Measurements from ENCODE around the gene PDSS2. TPM values are rescaled to one million over a fixed set of nuclear protein-coding genes. Genes with fewer than 3 reads are reported as not detected.
A peak's percentile ranks its signal among the peaks of the same experiment; 100 is the strongest.

Gene PDSS2
- total and polyA plus RNA-seq, 9 donors, result 6.6 to 10.2 (median 7.3) TPM

- DNase-seq, result no peak
- no CpG with 5 or more reads among the region's 7 CpGs for WGBS (ENCODE audit: insufficient coverage)
- H3K4me3 ChIP-seq (ENCODE audit: low read length), result no peak overlapping the region
These were observed 342.4 kb downstream of the PDSS2 start for GRCh38 chr6:107116931-107117330.

GRCh38 chr6:107116328-107116892 is 343.0 kb downstream of the PDSS2 start:
- WGBS (ENCODE audit: insufficient coverage), result 0% methylated on average over 6 of the region's 15 CpGs

More at GRCh38 chr6:107116931-107117330, 342.4 kb downstream of the PDSS2 start:
- no peaks in the 10 kb centered on the region for H3K9me3 ChIP-seq (replicated peaks; ENCODE audit: control insufficient read depth, low read depth, low read length)
- H3K4me1 ChIP-seq (ENCODE audit: control insufficient read depth, insufficient read depth, low read length), result peaks cover 17% of the 10 kb centered on the region
- no peak overlapping the region for H3K27ac ChIP-seq (ENCODE audit: low read length)
- no peaks in the 10 kb centered on the region for H3K36me3 ChIP-seq (ENCODE audit: control insufficient read depth, insufficient read depth, low read length)
- peaks cover 6% of the 10 kb centered on the region for H3K27me3 ChIP-seq (ENCODE audit: control insufficient read depth, insufficient read depth, low read length)

GRCh38 chr6:107115695-107116327 is 343.6 kb downstream of the PDSS2 start:
- 0% methylated on average over 34 of the region's 45 CpGs for WGBS (ENCODE audit: insufficient coverage)
- Histone ChIP-seq H3K4me1 (ENCODE audit: control insufficient read depth, insufficient read depth, low read length) (peaks cover 17% of the 10 kb centered on the region), H3K27ac (ENCODE audit: low read length) (peak overlapping the region; percentile 84), H3K4me3 (ENCODE audit: low read length) (peak overlapping the region; percentile 63), H3K9me3 (replicated peaks; ENCODE audit: control insufficient read depth, low read depth, low read length) (no peaks in the 10 kb centered on the region), H3K36me3 (ENCODE audit: control insufficient read depth, insufficient read depth, low read length) (no peaks in the 10 kb centered on the region), H3K27me3 (ENCODE audit: control insufficient read depth, insufficient read depth, low read length) (peaks cover 6% of the 10 kb centered on the region)
- DNase-seq, result peak; percentile 58

More at GRCh38 chr6:107116328-107116892, 343.0 kb downstream of the PDSS2 start:
- Histone ChIP-seq H3K4me1 (ENCODE audit: control insufficient read depth, insufficient read depth, low read length) (peaks cover 17% of the 10 kb centered on the region), H3K9me3 (replicated peaks; ENCODE audit: control insufficient read depth, low read depth, low read length) (no peaks in the 10 kb centered on the region), H3K27me3 (ENCODE audit: control insufficient read depth, insufficient read depth, low read length) (peaks cover 6% of the 10 kb centered on the region), H3K4me3 (ENCODE audit: low read length) (peak overlapping the region; percentile 63), H3K36me3 (ENCODE audit: control insufficient read depth, insufficient read depth, low read length) (no peaks in the 10 kb centered on the region), H3K27ac (ENCODE audit: low read length) (peak overlapping the region; percentile 84)
- DNase-seq, result peak; percentile 32

- Histone ChIP-seq H3K36me3 (ENCODE audit: control insufficient read depth, insufficient read depth, low read length) (no peaks in the 10 kb centered on the region), H3K27me3 (ENCODE audit: control insufficient read depth, insufficient read depth, low read length) (peaks cover 6% of the 10 kb centered on the region), H3K4me3 (ENCODE audit: low read length) (peak within 1 kb of the TSS; percentile 63), H3K27ac (ENCODE audit: low read length) (peak within 1 kb of the TSS; percentile 84), H3K4me1 (ENCODE audit: control insufficient read depth, insufficient read depth, low read length) (peaks cover 17% of the 10 kb centered on the region), H3K9me3 (replicated peaks; ENCODE audit: control insufficient read depth, low read depth, low read length) (no peaks in the 10 kb centered on the region)
- WGBS (ENCODE audit: insufficient coverage), result 0% methylated on average over 70 of the region's 109 CpGs
- DNase-seq, result peak; percentile 64
These were observed 344.3 kb downstream of the PDSS2 start, which contains the start of gene BEND3 for GRCh38 chr6:107114926-107115694. TSS of gene BEND3 (minus strand) at chr6:107115515. CDS start at chr6:107099285, 16,230 bp downstream.

- Histone ChIP-seq H3K4me3 (ENCODE audit: low read length) (peak overlapping the region; percentile 43), H3K27ac (ENCODE audit: low read length) (no peak overlapping the region), H3K36me3 (ENCODE audit: control insufficient read depth, insufficient read depth, low read length) (no peaks in the 10 kb centered on the region), H3K27me3 (ENCODE audit: control insufficient read depth, insufficient read depth, low read length) (peaks cover 6% of the 10 kb centered on the region), H3K9me3 (replicated peaks; ENCODE audit: control insufficient read depth, low read depth, low read length) (no peaks in the 10 kb centered on the region), H3K4me1 (ENCODE audit: control insufficient read depth, insufficient read depth, low read length) (peaks cover 17% of the 10 kb centered on the region)
- under 1% methylated on average over 114 of the region's 116 CpGs for WGBS (ENCODE audit: insufficient coverage)
- DNase-seq, result peak; percentile 93
These were observed 345.0 kb downstream of the PDSS2 start for GRCh38 chr6:107114213-107114925.

- peak; percentile 16 for DNase-seq
- no peaks in the 10 kb centered on the region for H3K36me3 ChIP-seq (ENCODE audit: control insufficient read depth, insufficient read depth, low read length)
- H3K27ac ChIP-seq (ENCODE audit: low read length), result no peak overlapping the region
- H3K9me3 ChIP-seq (replicated peaks; ENCODE audit: control insufficient read depth, low read depth, low read length), result no peaks in the 10 kb centered on the region
- H3K4me3 ChIP-seq (ENCODE audit: low read length), result no peak overlapping the region
- peaks cover 8% of the 10 kb centered on the region for H3K4me1 ChIP-seq (ENCODE audit: control insufficient read depth, insufficient read depth, low read length)
- WGBS (ENCODE audit: insufficient coverage), result 60% methylated on average over 1 of the region's 1 CpG
- no peaks in the 10 kb centered on the region for H3K27me3 ChIP-seq (ENCODE audit: control insufficient read depth, insufficient read depth, low read length)
These were observed 349.2 kb downstream of the PDSS2 start for GRCh38 chr6:107110200-107110599.

GRCh38 chr6:107108201-107108890 is 351.0 kb downstream of the PDSS2 start:
- Histone ChIP-seq H3K4me1 (ENCODE audit: control insufficient read depth, insufficient read depth, low read length) (peaks cover under 1% of the 10 kb centered on the region), H3K27ac (ENCODE audit: low read length) (no peak overlapping the region), H3K4me3 (ENCODE audit: low read length) (no peak overlapping the region), H3K27me3 (ENCODE audit: control insufficient read depth, insufficient read depth, low read length) (no peaks in the 10 kb centered on the region), H3K9me3 (replicated peaks; ENCODE audit: control insufficient read depth, low read depth, low read length) (no peaks in the 10 kb centered on the region), H3K36me3 (ENCODE audit: control insufficient read depth, insufficient read depth, low read length) (no peaks in the 10 kb centered on the region)
- no peak for DNase-seq
- WGBS (ENCODE audit: insufficient coverage), result 73% methylated on average over 10 of the region's 17 CpGs

GRCh38 chr6:107107791-107108190 is 351.6 kb downstream of the PDSS2 start:
- Histone ChIP-seq H3K4me3 (ENCODE audit: low read length) (no peak overlapping the region), H3K27ac (ENCODE audit: low read length) (no peak overlapping the region), H3K4me1 (ENCODE audit: control insufficient read depth, insufficient read depth, low read length) (no peaks in the 10 kb centered on the region), H3K36me3 (ENCODE audit: control insufficient read depth, insufficient read depth, low read length) (no peaks in the 10 kb centered on the region), H3K27me3 (ENCODE audit: control insufficient read depth, insufficient read depth, low read length) (no peaks in the 10 kb centered on the region), H3K9me3 (replicated peaks; ENCODE audit: control insufficient read depth, low read depth, low read length) (no peaks in the 10 kb centered on the region)
- WGBS (ENCODE audit: insufficient coverage), result 29% methylated on average over 1 of the region's 4 CpGs
- peak; percentile 8 for DNase-seq

GRCh38 chr6:107106165-107106564 is 353.2 kb downstream of the PDSS2 start:
- WGBS (ENCODE audit: insufficient coverage), result 17% methylated on average over 1 of the region's 3 CpGs
- Histone ChIP-seq H3K36me3 (ENCODE audit: control insufficient read depth, insufficient read depth, low read length) (no peaks in the 10 kb centered on the region), H3K9me3 (replicated peaks; ENCODE audit: control insufficient read depth, low read depth, low read length) (no peaks in the 10 kb centered on the region), H3K4me1 (ENCODE audit: control insufficient read depth, insufficient read depth, low read length) (peaks cover 7% of the 10 kb centered on the region), H3K27me3 (ENCODE audit: control insufficient read depth, insufficient read depth, low read length) (no peaks in the 10 kb centered on the region), H3K4me3 (ENCODE audit: low read length) (no peak overlapping the region), H3K27ac (ENCODE audit: low read length) (no peak overlapping the region)
- DNase-seq, result no peak

All from muscle of leg (tissue), 11 donors.